RWPE1 (cell line): ENCODE results near the gene PPP4R2.
"Not testable (repeated sequence)": the region's sequence is repeated elsewhere in the genome, so short reads cannot be mapped to it uniquely, and the experiment has no call there.

Experiments
- CTCF ChIA-PET: fragments of 350-600 bp; sonication (Branson Sonifier 250); formaldehyde crosslinking; extraction: SDS; loops from one replicate; lab custom pipeline; 2021; lab: Yijun Ruan, JAX
- POLR2A ChIA-PET: fragments of 400-600 bp; formaldehyde crosslinking; extraction: SDS; loops from one replicate; lab custom pipeline; 2020; ENCODE audit warnings: antibody characterized with exemption; ENCODE audit not compliant: low non-redundant PET; lab: Yijun Ruan, JAX
- DNase-seq: peaks from one replicate; pipeline ENCODE4 v3.0.0; 2012; ENCODE audit warnings: low spot score
- H3K27ac ChIP-seq: fragments of 450-650 bp; 2 replicates; pipeline ENCODE4 v1.5.1; 2017
- TF ChIP-seq, protein P1 (sequence below): fragments of 450-650 bp; conservative IDR thresholded peaks from 2 replicates; pipeline ENCODE4 v1.5.1; 2017; ENCODE audit warnings: low read depth, mild to moderate bottlenecking

Gene PPP4R2

DNA sequence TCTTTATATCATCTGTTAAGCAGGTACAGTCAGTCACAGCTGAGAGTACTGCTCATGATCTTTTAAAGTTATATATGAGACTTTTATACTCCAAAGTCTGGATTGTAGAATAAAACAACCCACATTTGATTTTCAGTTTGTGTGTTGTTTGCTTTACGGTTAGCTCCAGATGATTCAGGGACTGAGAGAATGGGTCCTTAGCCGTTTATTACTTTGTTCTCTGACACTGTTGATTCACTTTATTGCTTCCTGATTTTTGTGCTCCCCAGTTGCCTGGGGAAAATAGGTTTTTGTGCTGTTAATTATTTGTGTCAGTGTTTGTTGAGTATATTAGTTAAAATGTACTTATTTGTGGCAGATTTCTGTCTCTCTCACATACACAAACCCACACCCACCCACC, 56.2 kb downstream of the PPP4R2 start:
- no peak overlapping the region for H3K27ac ChIP-seq
- TF ChIP-seq, protein P1, sequence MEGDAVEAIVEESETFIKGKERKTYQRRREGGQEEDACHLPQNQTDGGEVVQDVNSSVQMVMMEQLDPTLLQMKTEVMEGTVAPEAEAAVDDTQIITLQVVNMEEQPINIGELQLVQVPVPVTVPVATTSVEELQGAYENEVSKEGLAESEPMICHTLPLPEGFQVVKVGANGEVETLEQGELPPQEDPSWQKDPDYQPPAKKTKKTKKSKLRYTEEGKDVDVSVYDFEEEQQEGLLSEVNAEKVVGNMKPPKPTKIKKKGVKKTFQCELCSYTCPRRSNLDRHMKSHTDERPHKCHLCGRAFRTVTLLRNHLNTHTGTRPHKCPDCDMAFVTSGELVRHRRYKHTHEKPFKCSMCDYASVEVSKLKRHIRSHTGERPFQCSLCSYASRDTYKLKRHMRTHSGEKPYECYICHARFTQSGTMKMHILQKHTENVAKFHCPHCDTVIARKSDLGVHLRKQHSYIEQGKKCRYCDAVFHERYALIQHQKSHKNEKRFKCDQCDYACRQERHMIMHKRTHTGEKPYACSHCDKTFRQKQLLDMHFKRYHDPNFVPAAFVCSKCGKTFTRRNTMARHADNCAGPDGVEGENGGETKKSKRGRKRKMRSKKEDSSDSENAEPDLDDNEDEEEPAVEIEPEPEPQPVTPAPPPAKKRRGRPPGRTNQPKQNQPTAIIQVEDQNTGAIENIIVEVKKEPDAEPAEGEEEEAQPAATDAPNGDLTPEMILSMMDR = no peak
- CTCF ChIA-PET = no interaction called here
- POLR2A ChIA-PET = no interaction called here
- no peak for DNase-seq

- POLR2A ChIA-PET = no interaction called here
- H3K27ac ChIP-seq = peak overlapping the region; percentile 57
- TF ChIP-seq, protein P1 = no peak
- CTCF ChIA-PET = interaction anchor here (0.6 to 1.3 kb wide), 5 partner anchors 55 to 1331 kb away, joined by 3 to 4 read pairs (median 3); no protein-coding TSS in a partner anchor
- no peak for DNase-seq
These were observed 59.0 kb downstream of the PPP4R2 start for GRCh38 chr3:73055583-73055982.

DNA sequence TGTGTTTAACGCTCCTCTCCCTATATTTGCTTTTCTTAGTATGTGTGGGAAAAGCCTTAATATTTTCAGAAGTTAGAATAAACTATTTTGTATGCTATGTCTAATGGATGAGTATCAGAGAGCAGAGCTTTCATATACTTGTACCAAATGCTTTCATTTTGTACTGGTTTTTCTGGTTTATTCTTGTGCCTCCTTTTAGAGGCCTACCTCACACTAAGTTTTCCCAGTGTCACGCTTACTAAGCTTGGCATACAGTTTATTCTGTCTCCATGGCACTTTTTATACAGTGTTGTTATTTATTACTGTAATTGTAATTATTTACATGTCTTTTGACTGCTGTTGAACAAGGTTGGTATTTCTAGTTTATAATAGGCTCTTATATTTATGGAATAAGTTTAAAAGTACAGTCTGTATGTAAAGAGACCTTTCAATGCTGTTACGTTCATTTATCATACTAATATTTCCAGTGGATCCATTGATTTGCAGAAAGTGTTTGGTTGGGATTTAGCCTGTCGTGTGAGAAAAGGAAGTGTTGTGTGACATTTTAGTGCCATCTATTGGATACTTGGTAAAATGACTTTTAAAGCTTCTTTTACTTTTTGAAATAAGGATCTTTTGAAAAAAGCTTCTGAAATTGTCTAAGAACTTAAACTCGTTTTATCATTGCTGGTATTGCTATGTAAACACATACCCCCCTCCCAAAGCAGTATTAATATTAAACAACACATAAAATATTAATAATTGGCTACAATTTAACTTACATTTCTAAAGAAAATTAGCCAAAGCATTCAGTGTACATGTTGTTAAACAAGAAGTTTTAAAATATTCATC, 59.6 kb downstream of the PPP4R2 start:
- DNase-seq = peak; percentile 5
- CTCF ChIA-PET = interaction anchor here (0.6 to 1.3 kb wide), 10 partner anchors 20 to 1332 kb away, joined by 3 to 4 read pairs (median 3); no protein-coding TSS in a partner anchor
- TF ChIP-seq, protein P1 = peak; percentile 66
- POLR2A ChIA-PET = interaction anchor here (0.6 kb wide), 1 partner anchor 147 kb away, joined by 7 read pairs; no protein-coding TSS in a partner anchor
- peak overlapping the region; percentile 57 for H3K27ac ChIP-seq

DNA sequence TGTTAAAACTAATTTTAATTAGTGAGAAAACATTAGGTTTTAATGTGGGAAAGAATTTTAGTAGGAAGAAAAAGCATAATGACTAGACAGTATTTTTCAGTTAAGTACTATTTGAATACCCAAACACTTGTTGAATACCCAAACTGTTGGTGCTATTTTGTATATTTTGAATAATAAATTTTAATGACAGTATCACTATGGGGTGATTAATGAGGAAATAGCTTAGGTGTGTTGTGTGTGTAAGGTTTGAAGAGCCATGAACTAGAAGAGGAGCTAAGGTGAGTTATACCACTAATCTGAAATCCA, 60.2 kb downstream of the PPP4R2 start:
- DNase-seq = no peak
- TF ChIP-seq, protein P1 = no peak
- ChIA-PET CTCF (interaction anchor here (0.6 to 1.3 kb wide), 6 partner anchors 20 to 452 kb away, joined by 3 to 4 read pairs (median 4); no protein-coding TSS in a partner anchor), POLR2A (interaction anchor here (0.6 kb wide), 1 partner anchor 148 kb away, joined by 7 read pairs; no protein-coding TSS in a partner anchor)
- no peak overlapping the region for H3K27ac ChIP-seq

- ChIA-PET CTCF (no interaction called here), POLR2A (no interaction called here)
- no peak for DNase-seq
- TF ChIP-seq, protein P1 = no peak
- H3K27ac ChIP-seq = no peak overlapping the region
These were observed 63.7 kb downstream of the PPP4R2 start for GRCh38 chr3:73060302-73060723.

DNA sequence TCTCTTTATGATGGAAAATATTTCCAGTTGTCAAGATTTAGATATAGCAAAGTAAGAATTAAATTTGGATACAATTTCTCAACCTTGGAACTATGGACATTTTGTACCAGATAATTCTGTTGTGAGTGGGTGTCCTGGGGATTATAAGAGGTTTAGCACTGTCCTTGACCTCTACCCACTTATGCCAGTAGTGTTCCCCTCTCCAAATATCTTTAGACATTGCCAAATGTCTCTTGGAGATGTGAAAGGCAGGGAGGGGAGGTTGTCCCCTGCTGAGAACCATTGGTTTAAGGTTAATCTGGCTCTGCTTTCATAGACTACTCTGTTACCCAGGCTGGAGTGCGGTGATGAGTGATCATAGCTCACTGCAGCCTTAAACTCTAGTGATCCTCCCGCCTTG, 64.8 kb downstream of the PPP4R2 start, which contains the start of gene EBLN2:
Gene EBLN2 (plus strand): TSS at position 244 of the 400 bp plus-strand sequence. CDS start 423 bp downstream, outside the sequence.
- no peak within 1 kb of the TSS for H3K27ac ChIP-seq
- ChIA-PET POLR2A (no interaction called here), CTCF (no interaction called here)
- TF ChIP-seq, protein P1 = no peak
- DNase-seq = no peak

GRCh38 chr3:73066243-73066642, 69.6 kb downstream of the PPP4R2 start:
- CTCF ChIA-PET, DNase-seq, POLR2A ChIA-PET, H3K27ac ChIP-seq: not testable (repeated sequence)
